Activated naive CD4-positive, alpha-beta T cell treated with anti-CD3 and anti-CD28 coated beads, Interleukin-2, amount 50 U/mL, for 24 hours (primary cell): ENCODE data around the gene MACIR.

Experiments used
- H3K27ac Mint-ChIP-seq: one replicate; pipeline ENCODE4 v1.8.0; 2021; ENCODE audit warnings: mild to moderate bottlenecking, mixed read lengths
- H3K27me3 Mint-ChIP-seq: one replicate; pipeline ENCODE4 v1.8.0; 2021; ENCODE audit warnings: mixed read lengths
- H3K36me3 Mint-ChIP-seq: one replicate; pipeline ENCODE4 v1.8.0; 2021; ENCODE audit warnings: mixed read lengths
- H3K4me1 Mint-ChIP-seq: one replicate; pipeline ENCODE4 v1.8.0; 2021; ENCODE audit warnings: mixed read lengths
- H3K4me3 Mint-ChIP-seq: one replicate; pipeline ENCODE4 v1.8.0; 2021; ENCODE audit warnings: mild to moderate bottlenecking, mixed read lengths
- H3K9me3 Mint-ChIP-seq: one replicate; pipeline ENCODE4 v1.8.0; 2021; ENCODE audit warnings: mixed read lengths

Gene MACIR

GRCh38 chr5:103263054-103263453 is 4.5 kb downstream of the MACIR start:
- Mint-ChIP-seq H3K4me1 (peaks cover 24% of the 10 kb centered on the region), H3K9me3 (no peaks in the 10 kb centered on the region), H3K36me3 (no peaks in the 10 kb centered on the region), H3K4me3 (peak overlapping the region; percentile 15), H3K27ac (no peak overlapping the region), H3K27me3 (no peaks in the 10 kb centered on the region)

GRCh38 chr5:103264508-103264907 is 5.9 kb downstream of the MACIR start:
- Mint-ChIP-seq H3K27ac (no peak overlapping the region), H3K4me1 (peaks cover 24% of the 10 kb centered on the region), H3K36me3 (no peaks in the 10 kb centered on the region), H3K4me3 (no peak overlapping the region), H3K9me3 (no peaks in the 10 kb centered on the region), H3K27me3 (no peaks in the 10 kb centered on the region)

- H3K27ac Mint-ChIP-seq, result no peak overlapping the region
- H3K9me3 Mint-ChIP-seq, result no peaks in the 10 kb centered on the region
- no peak overlapping the region for H3K4me3 Mint-ChIP-seq
- no peaks in the 10 kb centered on the region for H3K36me3 Mint-ChIP-seq
- peaks cover 11% of the 10 kb centered on the region for H3K4me1 Mint-ChIP-seq
- no peaks in the 10 kb centered on the region for H3K27me3 Mint-ChIP-seq
Measured at GRCh38 chr5:103270581-103270980, 12.0 kb downstream of the MACIR start.

- H3K27me3 Mint-ChIP-seq, result no peaks in the 10 kb centered on the region
- peaks cover 5% of the 10 kb centered on the region for H3K36me3 Mint-ChIP-seq
- H3K9me3 Mint-ChIP-seq, result no peaks in the 10 kb centered on the region
- H3K4me1 Mint-ChIP-seq, result peaks cover 11% of the 10 kb centered on the region
- H3K27ac Mint-ChIP-seq, result no peak overlapping the region
- no peak overlapping the region for H3K4me3 Mint-ChIP-seq
Measured at GRCh38 chr5:103271570-103272289, 13.2 kb downstream of the MACIR start.

- no peaks in the 10 kb centered on the region for H3K9me3 Mint-ChIP-seq
- H3K4me3 Mint-ChIP-seq, result no peak overlapping the region
- peaks cover 11% of the 10 kb centered on the region for H3K4me1 Mint-ChIP-seq
- peaks cover 5% of the 10 kb centered on the region for H3K36me3 Mint-ChIP-seq
- H3K27me3 Mint-ChIP-seq, result no peaks in the 10 kb centered on the region
- no peak overlapping the region for H3K27ac Mint-ChIP-seq
Measured at GRCh38 chr5:103272377-103272776, 13.8 kb downstream of the MACIR start.

- Mint-ChIP-seq H3K27ac (no peak overlapping the region), H3K27me3 (no peaks in the 10 kb centered on the region), H3K9me3 (no peaks in the 10 kb centered on the region), H3K4me3 (no peak overlapping the region), H3K36me3 (peaks cover 5% of the 10 kb centered on the region), H3K4me1 (peaks cover 11% of the 10 kb centered on the region)
Measured at GRCh38 chr5:103273952-103274351, 15.4 kb downstream of the MACIR start.

- Mint-ChIP-seq H3K27ac (no peak overlapping the region), H3K4me3 (no peak overlapping the region), H3K36me3 (peaks cover 5% of the 10 kb centered on the region), H3K4me1 (peaks cover 9% of the 10 kb centered on the region), H3K9me3 (no peaks in the 10 kb centered on the region), H3K27me3 (no peaks in the 10 kb centered on the region)
Measured at GRCh38 chr5:103275851-103276250, 17.3 kb downstream of the MACIR start.

GRCh38 chr5:103280967-103281366 is 22.4 kb downstream of the MACIR start:
- H3K4me1 Mint-ChIP-seq, result no peaks in the 10 kb centered on the region
- H3K27me3 Mint-ChIP-seq, result no peaks in the 10 kb centered on the region
- no peaks in the 10 kb centered on the region for H3K9me3 Mint-ChIP-seq
- no peak overlapping the region for H3K27ac Mint-ChIP-seq
- H3K36me3 Mint-ChIP-seq, result peaks cover 3% of the 10 kb centered on the region
- no peak overlapping the region for H3K4me3 Mint-ChIP-seq

- Mint-ChIP-seq H3K27me3 (no peaks in the 10 kb centered on the region), H3K27ac (no peak overlapping the region), H3K4me1 (no peaks in the 10 kb centered on the region)
Measured at GRCh38 chr5:103283120-103283519, 24.6 kb downstream of the MACIR start.

GRCh38 chr5:103283869-103284268 is 25.3 kb downstream of the MACIR start:
- no peaks in the 10 kb centered on the region for H3K9me3 Mint-ChIP-seq
- no peak overlapping the region for H3K4me3 Mint-ChIP-seq
- no peaks in the 10 kb centered on the region for H3K36me3 Mint-ChIP-seq
- H3K27ac Mint-ChIP-seq, result no peak overlapping the region
- no peaks in the 10 kb centered on the region for H3K4me1 Mint-ChIP-seq
- no peaks in the 10 kb centered on the region for H3K27me3 Mint-ChIP-seq

More at GRCh38 chr5:103283120-103283519, 24.6 kb downstream of the MACIR start:
- no peak overlapping the region for H3K4me3 Mint-ChIP-seq
- H3K36me3 Mint-ChIP-seq, result no peaks in the 10 kb centered on the region
- H3K9me3 Mint-ChIP-seq, result no peaks in the 10 kb centered on the region

- no peak overlapping the region for H3K4me3 Mint-ChIP-seq
- no peak overlapping the region for H3K27ac Mint-ChIP-seq
- H3K4me1 Mint-ChIP-seq, result no peaks in the 10 kb centered on the region
- H3K9me3 Mint-ChIP-seq, result no peaks in the 10 kb centered on the region
- H3K36me3 Mint-ChIP-seq, result no peaks in the 10 kb centered on the region
- H3K27me3 Mint-ChIP-seq, result no peaks in the 10 kb centered on the region
Measured at GRCh38 chr5:103286622-103287021, 28.1 kb downstream of the MACIR start.

- H3K36me3 Mint-ChIP-seq, result no peaks in the 10 kb centered on the region
- H3K27me3 Mint-ChIP-seq, result no peaks in the 10 kb centered on the region
- no peaks in the 10 kb centered on the region for H3K4me1 Mint-ChIP-seq
- H3K9me3 Mint-ChIP-seq, result no peaks in the 10 kb centered on the region
- H3K4me3 Mint-ChIP-seq, result no peak overlapping the region
- no peak overlapping the region for H3K27ac Mint-ChIP-seq
Measured at GRCh38 chr5:103289024-103289423, 30.5 kb downstream of the MACIR start.

GRCh38 chr5:103290846-103291245 is 32.3 kb downstream of the MACIR start:
- Mint-ChIP-seq H3K36me3 (no peaks in the 10 kb centered on the region), H3K27me3 (no peaks in the 10 kb centered on the region), H3K27ac (no peak overlapping the region), H3K4me3 (no peak overlapping the region), H3K9me3 (no peaks in the 10 kb centered on the region), H3K4me1 (no peaks in the 10 kb centered on the region)

GRCh38 chr5:103291606-103292005 is 33.0 kb downstream of the MACIR start:
- H3K4me3 Mint-ChIP-seq, result no peak overlapping the region
- H3K4me1 Mint-ChIP-seq, result no peaks in the 10 kb centered on the region
- no peaks in the 10 kb centered on the region for H3K9me3 Mint-ChIP-seq
- no peaks in the 10 kb centered on the region for H3K36me3 Mint-ChIP-seq
- no peaks in the 10 kb centered on the region for H3K27me3 Mint-ChIP-seq
- no peak overlapping the region for H3K27ac Mint-ChIP-seq

- no peaks in the 10 kb centered on the region for H3K36me3 Mint-ChIP-seq
Measured at GRCh38 chr5:103293099-103293498, 34.5 kb downstream of the MACIR start.

GRCh38 chr5:103293719-103294118 is 35.2 kb downstream of the MACIR start:
- no peak overlapping the region for H3K27ac Mint-ChIP-seq
- no peaks in the 10 kb centered on the region for H3K36me3 Mint-ChIP-seq
- H3K4me1 Mint-ChIP-seq, result no peaks in the 10 kb centered on the region
- no peaks in the 10 kb centered on the region for H3K9me3 Mint-ChIP-seq
- no peak overlapping the region for H3K4me3 Mint-ChIP-seq
- H3K27me3 Mint-ChIP-seq, result no peaks in the 10 kb centered on the region

More at GRCh38 chr5:103293099-103293498, 34.5 kb downstream of the MACIR start:
- Mint-ChIP-seq H3K27ac (no peak overlapping the region), H3K4me3 (no peak overlapping the region), H3K4me1 (no peaks in the 10 kb centered on the region), H3K27me3 (no peaks in the 10 kb centered on the region), H3K9me3 (no peaks in the 10 kb centered on the region)

GRCh38 chr5:103294906-103295305 is 36.3 kb downstream of the MACIR start:
- no peak overlapping the region for H3K27ac Mint-ChIP-seq
- H3K9me3 Mint-ChIP-seq, result no peaks in the 10 kb centered on the region
- H3K4me1 Mint-ChIP-seq, result no peaks in the 10 kb centered on the region
- H3K27me3 Mint-ChIP-seq, result no peaks in the 10 kb centered on the region
- H3K36me3 Mint-ChIP-seq, result no peaks in the 10 kb centered on the region
- no peak overlapping the region for H3K4me3 Mint-ChIP-seq
